BLaER1 treated with 17β-estradiol and CSF1 and Interleukin-3, amounts not matched to agents 10 nM and 100 nM (cell line): ENCODE results near the gene TOR2A.
A peak's percentile ranks its signal among the peaks of the same experiment; 100 is the strongest.

Source experiments
- H3K27ac ChIP-seq, 11 experiments: shearing (Covaris generic); formaldehyde crosslinking; 2 replicates each; pipeline ENCODE4 v1.8.1; 2022
- H3K27me3 ChIP-seq, 11 experiments: shearing (Covaris generic); formaldehyde crosslinking; 2 replicates each; pipeline ENCODE4 v1.8.1; 2022
- H3K36me3 ChIP-seq, 11 experiments: shearing (Covaris generic); formaldehyde crosslinking; 2 replicates each; pipeline ENCODE4 v1.8.1; 2022
- H3K4me1 ChIP-seq, 10 experiments: shearing (Covaris generic); formaldehyde crosslinking; 2 replicates each; pipeline ENCODE4 v1.8.1; 2022
- H3K4me2 ChIP-seq, 11 experiments: shearing (Covaris generic); formaldehyde crosslinking; 2 replicates each; pipeline ENCODE4 v1.8.1; 2022
- H3K4me3 ChIP-seq, 10 experiments: shearing (Covaris generic); formaldehyde crosslinking; 2 replicates each; pipeline ENCODE4 v1.8.1; 2022
- H3K9ac ChIP-seq, 11 experiments: shearing (Covaris generic); formaldehyde crosslinking; 2 replicates each; pipeline ENCODE4 v1.8.1; 2022
- H3K9me3 ChIP-seq, 11 experiments: shearing (Covaris generic); formaldehyde crosslinking; replicated peaks in 1 of 11; 2 replicates each; pipeline ENCODE4 v1.8.1; 2022
- H4K20me1 ChIP-seq, 11 experiments: shearing (Covaris generic); formaldehyde crosslinking; 2 replicates each; pipeline ENCODE4 v1.8.1; 2022
- Cebpa-rat ChIP-seq, 11 experiments: shearing (Covaris generic); IDR thresholded peaks; 2 replicates each; pipeline ENCODE4 v1.8.1; 2022

TOR2A gene

GRCh38 chr9:127716412-127716811, 18.7 kb downstream of the TOR2A start:
- H3K27ac ChIP-seq = peak overlapping the region in 9 of 11 experiments; percentile 37 to 73 (median 63); a peak in 15 of 22 replicates
- no peaks in the 10 kb centered on the region for H3K36me3 ChIP-seq
- peak overlapping the region in 7 of 10 experiments; percentile 76 to 89 (median 79); a peak in 11 of 20 replicates for H3K4me3 ChIP-seq
- no peaks in the 10 kb centered on the region for H3K9me3 ChIP-seq
- no peaks in the 10 kb centered on the region for H3K27me3 ChIP-seq
- H3K4me2 ChIP-seq = peak overlapping the region; percentile 89 to 100 (median 98)
- H3K4me1 ChIP-seq = peaks cover 46 to 74% (median 69%) of the 10 kb centered on the region in 10 experiments
- H4K20me1 ChIP-seq = peaks cover 0 to 32% (median 28%) of the 10 kb centered on the region in 11 experiments; a peak in 19 of 22 replicates
- no peak for TF ChIP-seq Cebpa-rat (IDR thresholded peaks at IDR 0.05)
- peak overlapping the region in 9 of 11 experiments; percentile 71 to 87 (median 80); a peak in 13 of 22 replicates for H3K9ac ChIP-seq

DNA sequence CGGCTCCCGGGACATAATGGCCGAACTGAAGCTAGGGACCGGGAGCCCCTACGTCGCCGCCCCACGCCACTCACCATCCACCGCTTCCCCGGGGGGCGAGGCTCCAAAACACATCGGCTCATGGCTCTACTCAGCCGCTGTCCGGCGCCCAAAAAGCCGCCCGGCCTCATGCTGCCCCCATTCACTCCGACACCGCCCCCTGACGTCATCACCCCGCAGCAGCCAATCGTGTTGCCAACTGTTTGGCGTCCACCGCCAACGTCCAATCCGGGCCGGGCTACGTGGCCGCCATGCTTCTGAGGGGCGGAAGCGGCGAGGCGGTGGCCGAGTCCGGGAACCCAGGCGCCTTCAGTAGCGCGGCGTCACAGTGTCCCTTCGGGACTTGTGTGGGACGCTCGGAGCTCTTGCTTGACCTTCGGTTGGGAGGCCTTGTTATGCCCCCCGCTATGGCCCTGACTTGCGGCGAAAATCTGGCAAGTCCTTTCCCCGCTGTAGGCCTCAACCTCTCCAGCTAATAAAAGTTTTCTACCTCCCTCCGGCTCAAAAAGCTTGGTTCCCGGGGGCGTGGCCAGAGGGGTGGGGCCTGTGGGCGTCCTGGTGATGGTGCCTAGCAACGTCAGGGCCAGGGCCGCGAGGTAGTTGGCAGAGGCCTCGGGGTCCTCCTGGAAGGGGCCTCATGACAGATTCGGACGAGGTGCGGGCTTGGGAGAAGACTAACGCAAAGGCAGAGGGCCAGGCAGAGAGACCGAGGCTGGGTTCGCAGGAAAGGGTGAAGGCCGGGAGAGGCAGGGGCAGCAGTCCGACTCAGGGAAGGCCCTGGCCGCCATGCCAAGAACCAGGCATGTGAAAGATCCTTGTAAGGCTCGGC, 19.4 kb downstream of the TOR2A start, which contains the start of the genes PTRH1 and TTC16:
TSS of gene PTRH1 (minus strand) at position 194 of the 868 bp plus-strand sequence. CDS start at position 170, 24 bp downstream.
TSS of gene TTC16 (plus strand) at position 610 of the 868 bp plus-strand sequence. CDS start at position 677, 67 bp downstream.
- H3K4me3 ChIP-seq = peak within 1 kb of the TSS; percentile 74 to 93 (median 80)
- peaks cover 53 to 76% (median 71%) of the 10 kb centered on the region in 10 experiments for H3K4me1 ChIP-seq
- H3K4me2 ChIP-seq = peak within 1 kb of the TSS; percentile 89 to 100 (median 98)
- no peaks in the 10 kb centered on the region for H3K27me3 ChIP-seq
- H3K9me3 ChIP-seq = no peaks in the 10 kb centered on the region
- H3K9ac ChIP-seq = peak within 1 kb of the TSS; percentile 67 to 87 (median 80)
- peaks cover 0 to 39% (median 35%) of the 10 kb centered on the region in 11 experiments; a peak in 19 of 22 replicates for H4K20me1 ChIP-seq
- H3K27ac ChIP-seq = peak within 1 kb of the TSS; percentile 37 to 73 (median 63); a peak in 21 of 22 replicates
- H3K36me3 ChIP-seq = no peaks in the 10 kb centered on the region
- no peak for TF ChIP-seq Cebpa-rat (IDR thresholded peaks at IDR 0.05)

GRCh38 chr9:127714951-127715469, 20.1 kb downstream of the TOR2A start:
- Histone ChIP-seq H3K4me2 (peak overlapping the region; percentile 89 to 100 (median 98)), H3K36me3 (no peaks in the 10 kb centered on the region), H3K9me3 (no peaks in the 10 kb centered on the region), H3K9ac (peak overlapping the region; percentile 67 to 87 (median 80)), H3K27ac (peak overlapping the region; percentile 37 to 73 (median 63); a peak in 21 of 22 replicates), H3K4me1 (peaks cover 48 to 76% (median 70%) of the 10 kb centered on the region in 10 experiments), H3K27me3 (no peaks in the 10 kb centered on the region), H4K20me1 (peaks cover 0 to 46% (median 41%) of the 10 kb centered on the region in 11 experiments; a peak in 19 of 22 replicates), H3K4me3 (peak overlapping the region; percentile 74 to 93 (median 80))
- TF ChIP-seq Cebpa-rat (IDR thresholded peaks at IDR 0.05) = no peak

DNA sequence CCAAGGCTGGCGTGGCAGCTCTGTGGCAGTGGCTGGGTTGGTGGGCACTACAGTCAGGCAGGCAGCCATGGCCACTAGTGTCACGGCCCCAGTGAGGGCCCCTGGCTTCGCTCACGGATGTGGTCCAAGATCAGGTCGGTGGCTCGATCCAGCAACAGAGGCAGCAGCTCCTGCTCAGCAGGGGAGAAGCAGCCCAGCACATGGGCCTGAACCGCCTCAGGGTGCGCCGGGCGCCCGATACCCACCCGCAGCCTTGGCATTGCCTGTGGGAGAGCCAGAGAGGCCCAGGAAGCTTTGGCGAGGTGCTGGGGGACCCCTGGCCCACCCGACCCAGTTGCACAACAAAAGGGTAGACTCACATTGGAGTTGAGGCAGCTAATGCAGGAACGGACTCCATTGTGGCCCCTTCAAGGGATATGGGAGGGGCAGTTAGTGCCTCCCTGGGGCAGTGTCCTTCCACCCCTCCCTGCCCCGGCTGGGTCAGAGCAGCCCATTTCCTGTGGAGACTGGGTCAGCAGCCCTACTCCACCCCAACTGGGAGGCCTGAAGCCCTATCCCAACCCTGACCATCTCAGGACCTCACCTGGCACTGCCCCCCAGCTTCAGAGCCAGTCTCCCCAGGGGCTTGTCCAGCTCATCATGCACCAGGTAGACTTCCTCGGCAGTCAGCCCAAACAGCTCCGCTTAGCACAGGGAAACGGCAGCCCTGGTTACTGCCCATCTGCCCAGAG, 20.9 kb downstream of the TOR2A start:
- no peaks in the 10 kb centered on the region for H3K27me3 ChIP-seq
- peaks cover 0 to 54% (median 43%) of the 10 kb centered on the region in 11 experiments; a peak in 19 of 22 replicates for H4K20me1 ChIP-seq
- H3K4me3 ChIP-seq = peak overlapping the region; percentile 74 to 93 (median 80); a peak in 18 of 20 replicates
- no peak for TF ChIP-seq Cebpa-rat (IDR thresholded peaks at IDR 0.05)
- H3K9ac ChIP-seq = peak overlapping the region in 10 of 11 experiments; percentile 13 to 80 (median 48); a peak in 14 of 22 replicates
- H3K27ac ChIP-seq = no peak overlapping the region
- no peaks in the 10 kb centered on the region for H3K36me3 ChIP-seq
- peak overlapping the region; percentile 89 to 100 (median 98) for H3K4me2 ChIP-seq
- H3K9me3 ChIP-seq = peaks cover 0 to 1% (median 0%) of the 10 kb centered on the region in 11 experiments; a peak in 1 of 22 replicates
- H3K4me1 ChIP-seq = peaks cover 40 to 68% (median 62%) of the 10 kb centered on the region in 10 experiments

DNA sequence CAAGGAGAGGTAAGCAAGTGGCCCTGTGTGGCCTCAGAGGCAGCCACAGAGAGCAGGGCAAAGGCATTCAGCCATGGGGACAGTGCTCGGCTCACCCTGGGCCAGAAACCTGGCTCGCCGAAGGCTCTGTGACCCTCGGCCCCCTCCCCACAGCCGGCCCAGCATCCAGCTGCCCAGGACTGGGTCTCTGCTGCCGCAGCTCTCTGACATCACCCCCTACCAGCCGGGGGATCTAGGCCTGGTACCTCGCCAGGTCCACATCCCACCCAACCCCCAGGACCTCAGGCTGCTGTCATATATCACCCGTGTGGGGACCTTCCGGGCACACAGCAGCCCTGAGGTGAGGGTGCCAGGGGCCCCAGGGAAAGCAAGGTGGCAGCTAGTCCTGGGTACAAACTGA, 22.2 kb downstream of the TOR2A start:
- H4K20me1 ChIP-seq = peaks cover 0 to 61% (median 43%) of the 10 kb centered on the region in 11 experiments; a peak in 19 of 22 replicates
- H3K27ac ChIP-seq = no peak overlapping the region
- no peak overlapping the region; a peak in 1 of 22 replicates for H3K9ac ChIP-seq
- H3K4me1 ChIP-seq = peaks cover 31 to 61% (median 55%) of the 10 kb centered on the region in 10 experiments
- H3K36me3 ChIP-seq = peaks cover 0 to 5% (median 0%) of the 10 kb centered on the region in 11 experiments; a peak in 2 of 22 replicates
- no peak for TF ChIP-seq Cebpa-rat (IDR thresholded peaks at IDR 0.05)
- no peak overlapping the region for H3K4me3 ChIP-seq
- H3K4me2 ChIP-seq = peak overlapping the region in 9 of 11 experiments; percentile 64 to 89 (median 81); a peak in 6 of 22 replicates
- no peaks in the 10 kb centered on the region for H3K27me3 ChIP-seq
- peaks cover 0 to 9% (median 0%) of the 10 kb centered on the region in 11 experiments; a peak in 6 of 22 replicates for H3K9me3 ChIP-seq

DNA sequence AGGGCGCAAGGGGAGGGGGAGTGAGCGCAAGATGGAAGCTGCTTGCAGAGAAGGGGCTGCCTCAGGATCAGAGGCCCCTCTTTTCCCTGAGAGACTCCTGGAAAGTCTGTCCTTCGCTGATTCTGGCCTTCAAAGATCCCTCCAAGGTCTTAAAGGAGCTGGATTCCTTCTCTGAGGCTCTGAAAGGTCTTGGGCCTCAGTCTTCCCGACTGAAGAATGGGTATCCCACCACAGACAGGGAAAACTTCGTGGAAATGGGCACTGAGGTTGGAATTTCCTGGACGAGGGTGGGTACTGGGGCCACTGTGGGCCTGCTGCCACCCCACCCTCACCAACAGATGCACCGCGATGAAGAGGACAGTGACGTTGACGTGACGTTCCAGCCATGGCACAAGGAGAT, 22.7 kb downstream of the TOR2A start:
- H3K4me3 ChIP-seq = no peak overlapping the region
- H4K20me1 ChIP-seq = peaks cover 0 to 61% (median 45%) of the 10 kb centered on the region in 11 experiments; a peak in 19 of 22 replicates
- H3K27me3 ChIP-seq = no peaks in the 10 kb centered on the region
- TF ChIP-seq Cebpa-rat (IDR thresholded peaks at IDR 0.05) = no peak
- H3K9ac ChIP-seq = peak overlapping the region in 1 of 11 experiments; percentile 60; a peak in 2 of 22 replicates
- H3K9me3 ChIP-seq = peaks cover 0 to 9% (median 0%) of the 10 kb centered on the region in 11 experiments; a peak in 6 of 22 replicates
- H3K27ac ChIP-seq = no peak overlapping the region
- peaks cover 0 to 5% (median 0%) of the 10 kb centered on the region in 11 experiments; a peak in 2 of 22 replicates for H3K36me3 ChIP-seq
- peaks cover 32 to 62% (median 55%) of the 10 kb centered on the region in 10 experiments for H3K4me1 ChIP-seq
- peak overlapping the region; percentile 63 to 89 (median 81); a peak in 18 of 22 replicates for H3K4me2 ChIP-seq

DNA sequence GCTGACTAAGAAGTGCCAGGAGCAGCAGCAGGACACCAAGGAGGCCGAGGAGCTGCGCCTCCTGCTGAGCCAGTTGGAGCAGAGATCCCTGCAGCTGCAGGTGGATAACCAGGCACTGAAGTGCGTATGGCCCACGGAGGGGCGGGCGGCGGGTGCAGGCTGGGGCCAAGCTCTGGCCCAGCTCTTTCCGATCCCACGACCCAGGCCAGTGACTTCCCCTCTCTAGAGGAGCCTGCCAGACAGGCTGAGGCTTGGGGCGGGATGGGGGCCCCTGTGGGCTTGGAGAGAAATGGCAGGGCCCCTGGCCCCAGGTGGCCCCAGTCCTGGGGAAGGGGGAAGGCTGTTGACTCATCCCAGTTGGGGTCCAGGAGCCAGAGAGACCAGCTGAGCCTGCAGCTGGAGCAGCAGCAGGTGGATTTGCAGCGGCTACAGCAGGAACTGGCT, 23.2 kb downstream of the TOR2A start:
- Histone ChIP-seq H3K36me3 (peaks cover 0 to 5% (median 0%) of the 10 kb centered on the region in 11 experiments; a peak in 2 of 22 replicates), H3K27ac (no peak overlapping the region), H3K4me3 (no peak overlapping the region; a peak in 1 of 20 replicates), H3K27me3 (no peaks in the 10 kb centered on the region), H3K4me2 (peak overlapping the region; percentile 63 to 89 (median 81)), H4K20me1 (peaks cover 0 to 61% (median 47%) of the 10 kb centered on the region in 11 experiments; a peak in 19 of 22 replicates), H3K9me3 (peaks cover 0 to 9% (median 0%) of the 10 kb centered on the region in 11 experiments; a peak in 6 of 22 replicates), H3K4me1 (peaks cover 37 to 62% (median 55%) of the 10 kb centered on the region in 10 experiments), H3K9ac (peak overlapping the region in 4 of 11 experiments; percentile 7 to 60 (median 33); a peak in 6 of 22 replicates)
- no peak for TF ChIP-seq Cebpa-rat (IDR thresholded peaks at IDR 0.05)
